ENCODE results near the gene CTAG1B.
"Not testable (repeated sequence)": the region's sequence is repeated elsewhere in the genome, so short reads cannot be mapped to it uniquely, and the experiment has no call there.

Gene CTAG1B

GRCh38 chrX:154620767-154621414 is 1.8 kb upstream of the CTAG1B start:
- not testable (repeated sequence) for DNase-seq

DNA sequence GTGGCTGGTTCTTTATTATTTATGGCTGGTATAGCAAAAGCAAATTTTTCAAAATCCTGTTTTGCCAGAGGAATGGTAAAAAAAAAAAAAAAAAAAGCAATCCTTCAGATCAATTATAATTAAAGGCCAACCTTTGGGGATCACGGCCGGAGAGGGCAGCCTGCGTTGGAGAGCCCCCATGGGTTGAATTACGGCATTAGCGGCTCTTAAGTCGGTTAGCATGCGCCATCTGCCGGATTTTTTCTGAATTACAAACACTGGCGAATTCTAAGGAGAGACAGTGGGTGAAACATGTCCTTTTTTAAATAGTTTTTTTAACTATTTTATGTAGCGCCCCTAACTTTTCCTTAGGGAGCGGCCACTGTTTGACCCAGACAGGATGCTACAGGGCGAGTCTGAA is 5.5 kb downstream of the CTAG1B start:
- not testable (repeated sequence) for DNase-seq

DNA sequence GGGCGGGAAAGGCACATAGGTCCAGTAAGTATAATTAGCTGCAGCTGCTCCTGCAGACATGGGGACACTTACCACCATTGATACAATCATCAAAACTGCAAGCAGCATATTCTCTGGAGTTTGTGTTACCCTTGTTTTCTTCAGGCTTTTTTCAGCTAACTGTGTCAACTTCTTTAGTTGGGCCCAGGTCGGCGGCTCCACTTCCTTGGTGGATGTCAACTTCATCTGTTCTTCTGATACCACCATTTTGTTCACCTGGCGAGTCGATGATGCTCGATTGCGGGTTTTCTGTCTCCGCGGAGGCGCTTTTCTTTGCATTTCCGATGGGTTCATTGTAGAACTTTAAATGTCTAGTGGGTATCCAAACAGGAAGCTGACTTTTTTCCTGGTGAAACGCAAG is 7.9 kb downstream of the CTAG1B start:
- DNase-seq: not testable (repeated sequence)

GRCh38 chrX:154608823-154609222 is 10.3 kb downstream of the CTAG1B start:
- DNase-seq: not testable (repeated sequence)

- DNase-seq: not testable (repeated sequence)
Observed at GRCh38 chrX:154607976-154608375, 11.1 kb downstream of the CTAG1B start.

- no peak for DNase-seq
Observed at GRCh38 chrX:154607370-154607769, 11.7 kb downstream of the CTAG1B start.

DNA sequence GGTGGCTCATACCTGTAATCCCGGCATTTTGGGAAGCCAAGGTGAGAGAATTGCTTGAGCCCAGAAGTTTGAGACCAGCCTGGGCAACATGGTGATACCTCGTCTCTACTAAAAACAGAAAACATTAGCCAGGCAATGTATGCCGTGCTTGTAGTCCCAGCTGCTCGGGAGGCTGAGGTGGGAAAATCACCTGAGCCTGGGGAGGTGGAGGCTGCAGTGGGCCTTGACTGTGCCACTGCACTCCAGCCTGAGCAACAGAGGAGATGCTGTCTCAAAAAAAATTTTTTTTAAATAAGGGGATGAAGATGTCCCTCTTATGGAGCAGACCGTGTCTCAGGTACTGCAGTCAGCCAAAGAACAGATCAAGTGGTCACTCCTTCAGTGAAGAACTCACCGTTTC is 13.5 kb downstream of the CTAG1B start:
- no peak for DNase-seq

- DNase-seq: no peak
Observed at GRCh38 chrX:154603438-154604430, 15.3 kb downstream of the CTAG1B start.

DNA sequence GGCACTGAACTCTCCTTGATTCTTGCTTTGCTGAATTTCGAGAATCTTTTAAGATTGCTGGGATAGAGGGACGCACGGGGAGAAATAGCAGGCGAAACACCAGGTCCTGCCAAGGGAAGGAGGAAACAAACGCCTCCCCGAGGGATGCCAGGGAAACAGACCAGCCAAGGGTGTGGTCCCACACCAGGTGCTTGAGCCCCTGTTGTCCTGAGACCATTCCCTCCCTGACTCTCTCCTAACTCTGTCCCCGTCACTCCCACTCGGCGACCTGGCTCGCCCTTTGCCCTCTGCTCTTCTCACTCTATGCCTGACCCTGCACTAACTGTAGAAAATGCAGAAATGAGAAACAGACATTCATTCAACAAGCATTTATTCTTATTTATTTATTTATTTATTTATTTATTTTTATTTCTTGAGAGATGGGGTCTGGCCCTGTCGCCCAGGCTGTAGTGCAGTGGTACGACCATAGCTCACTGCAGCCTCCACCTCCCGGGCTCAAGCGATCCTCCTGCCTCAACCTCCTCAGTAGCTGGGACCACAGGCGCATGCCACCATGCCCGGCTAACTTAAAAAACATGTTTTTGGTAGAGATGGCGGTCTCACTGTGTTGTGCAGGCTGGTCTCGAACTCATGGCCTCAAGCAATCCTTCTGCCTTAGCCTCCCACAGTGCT is 16.2 kb downstream of the CTAG1B start:
- no peak for DNase-seq

DNA sequence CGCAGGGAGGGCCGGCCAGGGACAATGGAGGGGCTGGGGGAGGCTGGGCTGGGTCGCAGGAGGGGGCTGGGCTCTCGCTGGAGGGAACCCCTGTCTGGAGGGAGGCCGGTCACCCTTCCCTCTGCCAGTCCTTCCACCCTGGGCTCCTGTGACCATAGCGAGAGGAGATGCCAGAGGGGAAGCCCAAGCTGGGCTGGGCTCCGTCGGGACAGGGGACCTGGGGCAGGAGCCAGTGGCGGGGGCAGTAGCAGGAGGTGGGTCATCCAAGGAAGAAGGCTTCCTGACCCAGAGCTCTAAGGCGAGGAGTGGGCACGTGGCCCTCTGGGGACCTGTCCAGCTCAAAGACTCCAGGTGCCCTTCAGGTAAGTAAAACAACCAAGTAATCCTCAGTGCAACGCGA is 16.9 kb downstream of the CTAG1B start:
- DNase-seq: no peak

DNA sequence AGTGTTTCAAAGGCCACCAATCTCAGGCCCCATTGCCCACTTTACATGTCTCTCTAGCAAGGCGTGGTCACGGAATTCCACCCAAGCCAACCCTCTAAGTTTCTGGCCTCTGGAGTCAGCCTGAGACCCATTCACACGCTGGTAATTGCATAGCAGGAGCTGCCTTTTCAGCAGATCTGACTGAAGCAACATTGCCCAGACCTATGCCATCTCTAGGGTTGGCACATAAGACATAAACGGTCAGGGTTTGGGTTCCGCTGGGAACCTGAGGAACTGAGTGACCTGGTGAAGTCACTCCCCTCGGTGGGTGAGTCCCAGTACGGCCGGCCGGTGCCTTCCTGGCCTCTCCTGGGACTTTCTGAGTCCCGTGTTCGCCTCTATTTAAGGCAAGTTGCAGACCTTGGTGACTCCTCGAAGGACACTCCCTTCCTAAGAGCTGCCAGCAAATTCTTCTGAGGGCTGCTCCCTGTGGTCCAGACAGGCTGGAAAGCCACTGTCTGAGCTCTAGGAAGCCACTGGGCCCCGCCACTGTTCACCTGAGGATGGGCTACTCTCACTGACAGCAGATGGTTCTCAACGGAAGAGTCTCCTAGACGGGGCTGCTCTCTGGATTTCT is 18.2 kb downstream of the CTAG1B start:
- no peak for DNase-seq

DNA sequence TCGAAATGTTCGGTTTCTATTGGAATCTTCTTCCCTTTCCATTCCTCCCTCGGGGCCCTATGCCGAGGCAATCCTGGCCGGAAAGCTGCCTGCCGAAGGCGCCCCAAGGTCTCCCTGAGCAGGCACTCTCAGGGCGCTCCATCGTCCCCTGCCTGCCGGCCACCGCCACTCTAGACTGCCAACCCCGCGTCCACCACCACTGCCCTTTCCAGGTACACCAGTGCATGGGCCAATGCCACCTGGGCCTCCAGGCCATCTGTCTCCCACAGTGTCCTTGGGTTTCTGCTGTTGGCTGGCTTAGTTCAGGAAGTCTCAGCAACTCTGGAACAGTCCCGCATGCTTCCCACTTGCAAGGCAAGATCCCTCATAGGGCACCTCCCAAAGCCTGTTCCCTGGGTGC is 19.6 kb downstream of the CTAG1B start:
- no peak for DNase-seq

GRCh38 chrX:154598656-154599055 is 20.4 kb downstream of the CTAG1B start:
- DNase-seq: no peak

- no peak for DNase-seq
Observed at GRCh38 chrX:154597221-154597620, 21.9 kb downstream of the CTAG1B start.

DNA sequence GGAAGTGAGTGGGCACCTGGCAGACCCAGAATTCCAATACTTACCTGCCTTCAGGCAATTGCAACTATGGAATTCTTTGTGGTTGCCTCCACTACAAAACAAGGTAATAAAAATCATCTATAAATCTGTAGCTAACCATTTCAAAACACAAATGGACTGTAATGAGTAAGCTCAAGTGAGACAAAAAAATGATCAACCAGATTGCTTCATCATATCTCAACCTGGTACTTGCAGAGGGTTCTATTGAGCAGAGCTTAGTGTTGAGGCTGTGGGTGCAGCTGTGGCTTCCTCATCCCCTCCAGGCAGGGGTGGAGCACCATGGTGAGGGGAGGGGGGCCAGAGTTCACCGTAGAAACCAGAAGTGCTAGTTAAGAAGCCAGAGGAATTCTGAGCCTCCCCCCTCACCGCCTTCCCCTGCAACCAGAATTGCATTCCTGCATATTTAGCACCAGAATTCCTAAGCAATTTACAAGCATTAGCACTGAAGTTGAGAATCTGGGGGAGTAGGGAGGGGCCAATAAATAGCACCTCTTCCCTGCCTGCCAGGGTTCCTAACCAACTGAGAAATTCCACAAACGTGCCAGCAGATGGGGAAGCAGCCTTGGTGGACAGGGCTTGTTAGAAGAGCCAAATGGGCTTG is 22.7 kb downstream of the CTAG1B start:
- DNase-seq: no peak

DNA sequence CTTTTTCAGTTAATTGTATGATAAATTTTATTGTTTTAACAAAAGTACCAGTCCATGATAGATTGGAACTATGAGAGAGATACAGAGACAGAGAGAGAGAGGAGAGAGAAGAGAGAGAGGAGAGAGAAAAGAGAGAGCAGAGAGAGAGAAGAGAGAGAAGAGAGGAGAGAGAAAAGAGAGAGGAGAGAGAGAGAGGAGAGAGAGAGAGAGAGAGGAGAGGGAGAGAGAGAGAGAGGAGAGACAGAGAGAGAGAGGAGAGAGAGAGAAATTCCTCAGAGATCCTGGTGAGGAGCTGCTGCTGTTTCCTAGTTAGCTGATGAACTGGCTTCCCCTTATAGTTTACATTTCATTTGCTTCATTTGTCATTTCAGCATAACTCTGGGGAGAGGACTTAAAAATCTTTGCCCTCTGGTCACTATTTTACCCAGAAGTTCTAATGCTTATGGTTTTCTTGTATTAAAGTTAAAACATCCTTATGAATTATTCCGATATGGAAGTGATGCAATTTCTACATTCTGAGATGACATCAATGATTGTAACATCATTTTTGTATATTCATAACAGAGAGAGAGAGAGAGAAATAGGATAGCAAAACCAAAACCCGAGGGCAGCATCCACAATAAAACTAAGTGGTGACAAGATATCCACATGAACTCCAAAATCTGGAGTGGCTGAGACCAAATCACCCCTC is 23.4 kb downstream of the CTAG1B start:
- no peak for DNase-seq

GRCh38 chrX:154594491-154594890 is 24.6 kb downstream of the CTAG1B start:
- no peak for DNase-seq

GRCh38 chrX:154593201-154593600 is 25.9 kb downstream of the CTAG1B start:
- DNase-seq: no peak

GRCh38 chrX:154592505-154592904 is 26.6 kb downstream of the CTAG1B start:
- no peak for DNase-seq

GRCh38 chrX:154590415-154590814 is 28.7 kb downstream of the CTAG1B start:
- DNase-seq: not testable (repeated sequence)

GRCh38 chrX:154584585-154585183 is 34.4 kb downstream of the CTAG1B start, which contains the start of gene CTAG1A:
Gene CTAG1A, plus strand, starts transcription at chrX:154585133. Its CDS starts 74 bp downstream, at chrX:154585207.
- DNase-seq: not testable (repeated sequence)
